Breast epithelium (tissue), 4 donors: Measurements from ENCODE around the gene PIP5K1B. TPM values are rescaled to one million over a fixed set of nuclear protein-coding genes. Genes with fewer than 3 reads are reported as not detected.

ENCODE experiments used
- DNase-seq, 2 donors: peaks; one replicate each; pipeline ENCODE4 v3.0.0-alpha.2; 2019; ENCODE audit warnings: low spot score in 2 of 2
- H3K27ac ChIP-seq, 2 donors: fragments of 200-600 bp; sonication (generic) in 1 of 2; one replicate each; pipeline ENCODE4 v1.5.1; 2016 to 2019; ENCODE audit warnings: mild to moderate bottlenecking in 1 of 2
- H3K27me3 ChIP-seq, 2 donors: fragments of 200-600 bp; sonication (generic) in 1 of 2; one replicate each; pipeline versions ENCODE4 v1.5.1 to v1.6.0; 2017 to 2019; ENCODE audit warnings: control low read depth in 1 of 2, mild to moderate bottlenecking in 1 of 2
- H3K36me3 ChIP-seq: fragments of 200-600 bp; one replicate; pipeline ENCODE4 v1.5.1; 2019
- H3K4me1 ChIP-seq, 2 donors: fragments of 200-600 bp; sonication (generic); one replicate each; pipeline ENCODE4 v1.5.1; 2016 to 2019; ENCODE audit warnings: control low read depth in 1 of 2
- H3K4me3 ChIP-seq, 3 donors: fragments of 200-600 bp; sonication (generic); 1 replicate in 2 of 3; 2 replicates in 1 of 3; pipeline ENCODE4 v1.5.1; 2016 to 2019; ENCODE audit warnings: mild to moderate bottlenecking in 3 of 3, moderate library complexity in 2 of 3
- H3K9me3 ChIP-seq, 2 donors: fragments of 200-600 bp; sonication (generic) in 1 of 2; one replicate each; pipeline ENCODE4 v1.5.1; 2016 to 2019; ENCODE audit warnings: control low read depth in 1 of 2
- CTCF ChIP-seq, 3 donors: fragments of 450-650 bp; IDR thresholded peaks; one replicate each; pipeline ENCODE4 v1.5.1; 2016 to 2017; ENCODE audit warnings: antibody characterized with exemption in 3 of 3, mild to moderate bottlenecking in 3 of 3, moderate library complexity in 3 of 3
- POLR2A ChIP-seq: fragments of 450-650 bp; IDR thresholded peaks from one replicate; pipeline ENCODE4 v1.6.1; 2016; ENCODE audit warnings: antibody characterized with exemption, mild to moderate bottlenecking, moderate library complexity
- POLR2AphosphoS5 ChIP-seq, 3 donors: sonication (generic); formaldehyde crosslinking; IDR thresholded peaks; one replicate each; pipeline ENCODE4 v1.6.1; 2017; ENCODE audit warnings: antibody characterized with exemption in 3 of 3
- intact Hi-C: fragments of 100-400 bp; cut with DNase I; formaldehyde crosslinking; loops from one replicate; pipeline ENCODE4 v1.15.1; 2023; ENCODE audit warnings: low total_unique reads
- total RNA-seq, 3 donors: library from RNA; depleted of rRNA; stranded (reverse); fragments of >200 nt; gene quantifications; one replicate each; pipeline ENCODE4 v1.1.0, GENCODE V29; 2016

PIP5K1B gene
- total RNA-seq, 3 donors from 2014 or later = 0.80 to 11.1 (median 9.8) TPM

- H3K4me3 ChIP-seq = no peak overlapping the region
- no peaks in the 10 kb centered on the region for H3K9me3 ChIP-seq
- intact Hi-C loops = no loop called here
- H3K36me3 ChIP-seq = no peaks in the 10 kb centered on the region
- no peaks in the 10 kb centered on the region for H3K4me1 ChIP-seq
- peak; percentile 63 to 71 for DNase-seq
- TF ChIP-seq POLR2AphosphoS5 (IDR thresholded peaks at IDR 0.05) (no peak), POLR2A (no peak), CTCF (IDR thresholded peaks at IDR 0.05) (no peak)
- H3K27me3 ChIP-seq = no peaks in the 10 kb centered on the region
- peak overlapping the region; percentile 53 to 73 for H3K27ac ChIP-seq
Observed at GRCh38 chr9:68832861-68833518, 128.0 kb downstream of the PIP5K1B start.

GRCh38 chr9:68834931-68835520 lies 130.0 kb downstream of the PIP5K1B start:
- no peak overlapping the region for H3K27ac ChIP-seq
- intact Hi-C loops = no loop called here
- TF ChIP-seq POLR2A (no peak), CTCF (IDR thresholded peaks at IDR 0.05) (no peak), POLR2AphosphoS5 (IDR thresholded peaks at IDR 0.05) (no peak)
- no peaks in the 10 kb centered on the region for H3K27me3 ChIP-seq
- no peak for DNase-seq
- no peaks in the 10 kb centered on the region for H3K4me1 ChIP-seq
- no peak overlapping the region for H3K4me3 ChIP-seq
- H3K36me3 ChIP-seq = no peaks in the 10 kb centered on the region
- no peaks in the 10 kb centered on the region for H3K9me3 ChIP-seq

- TF ChIP-seq CTCF (IDR thresholded peaks at IDR 0.05) (no peak), POLR2A (no peak), POLR2AphosphoS5 (IDR thresholded peaks at IDR 0.05) (no peak)
- no peak for DNase-seq
- H3K4me1 ChIP-seq = no peaks in the 10 kb centered on the region
- H3K36me3 ChIP-seq = no peaks in the 10 kb centered on the region
- no peaks in the 10 kb centered on the region for H3K9me3 ChIP-seq
- no peak overlapping the region for H3K4me3 ChIP-seq
- no peak overlapping the region for H3K27ac ChIP-seq
- intact Hi-C loops = loop anchor here (2.0 kb wide), 1 partner anchor 54 kb away; no protein-coding TSS in a partner anchor
- H3K27me3 ChIP-seq = no peaks in the 10 kb centered on the region
Observed at GRCh38 chr9:68836788-68837187, 131.7 kb downstream of the PIP5K1B start.

GRCh38 chr9:68838245-68838644 lies 133.2 kb downstream of the PIP5K1B start:
- intact Hi-C loops = no loop called here
- no peak for DNase-seq
- Histone ChIP-seq H3K36me3 (no peaks in the 10 kb centered on the region), H3K27ac (no peak overlapping the region), H3K4me1 (no peaks in the 10 kb centered on the region), H3K4me3 (no peak overlapping the region), H3K9me3 (no peaks in the 10 kb centered on the region), H3K27me3 (no peaks in the 10 kb centered on the region)
- TF ChIP-seq CTCF (IDR thresholded peaks at IDR 0.05) (no peak), POLR2A (no peak), POLR2AphosphoS5 (IDR thresholded peaks at IDR 0.05) (no peak)

GRCh38 chr9:68841276-68842052 lies 136.4 kb downstream of the PIP5K1B start:
- intact Hi-C loops = no loop called here
- Histone ChIP-seq H3K4me1 (no peaks in the 10 kb centered on the region), H3K27me3 (no peaks in the 10 kb centered on the region), H3K27ac (no peak overlapping the region), H3K9me3 (no peaks in the 10 kb centered on the region), H3K4me3 (no peak overlapping the region), H3K36me3 (no peaks in the 10 kb centered on the region)
- TF ChIP-seq POLR2AphosphoS5 (IDR thresholded peaks at IDR 0.05) = no peak
- TF ChIP-seq CTCF (IDR thresholded peaks at IDR 0.05) = no peak
- no peak for DNase-seq
